Calu3 (cell line): ENCODE measurements around the gene NKX1-1. TPM values are rescaled to one million over a fixed set of nuclear protein-coding genes. Genes with fewer than 3 reads are reported as not detected.

Source experiments
- BruUV-seq: library from RNA; stranded (reverse); fragments of 400-500 nt; replicated peaks from 2 replicates; lab custom pipeline; 2021; lab: Mats Ljungman, UMichigan
- CTCF ChIA-PET: fragments of 300-600 bp; sonication (Branson Sonifier 250); formaldehyde crosslinking; loops from one replicate; lab custom pipeline; 2022; ENCODE audit warnings: antibody characterized with exemption; lab: Charles Lee
- DNase-seq: peaks from one replicate; pipeline ENCODE4 v3.0.0; 2022
- H3K27ac Mint-ChIP-seq: one replicate; pipeline ENCODE4 v1.8.0; 2022; ENCODE audit warnings: mixed read lengths; ENCODE audit not compliant: unreplicated experiment
- H3K27me3 Mint-ChIP-seq: one replicate; pipeline ENCODE4 v1.8.0; 2022; ENCODE audit warnings: mixed read lengths; ENCODE audit not compliant: unreplicated experiment
- H3K36me3 Mint-ChIP-seq: one replicate; pipeline ENCODE4 v1.8.0; 2022; ENCODE audit warnings: mild to moderate bottlenecking, moderate library complexity, mixed read lengths; ENCODE audit not compliant: insufficient read depth, unreplicated experiment
- H3K4me1 Mint-ChIP-seq: one replicate; pipeline ENCODE4 v1.8.0; 2022; ENCODE audit warnings: mild to moderate bottlenecking, low read depth, mixed read lengths; ENCODE audit not compliant: unreplicated experiment
- H3K4me3 Mint-ChIP-seq: one replicate; pipeline ENCODE4 v1.8.0; 2022; ENCODE audit warnings: mild to moderate bottlenecking, low read depth, moderate library complexity, mixed read lengths; ENCODE audit not compliant: unreplicated experiment
- H3K9me3 Mint-ChIP-seq: one replicate; pipeline ENCODE4 v1.8.0; 2022; ENCODE audit warnings: low read depth, mixed read lengths; ENCODE audit not compliant: unreplicated experiment
- intact Hi-C: fragments of 100-400 bp; cut with micrococcal nuclease; formaldehyde crosslinking; loops from one replicate; pipeline ENCODE4 v1.10.0; 2022; ENCODE audit not compliant: unreplicated experiment
- total RNA-seq: library from RNA; stranded (reverse); gene quantifications from 2 replicates; pipeline ENCODE4 v1.2.3, GENCODE V29; 2022
- TF ChIP-seq, protein P1 (sequence below): fragments of 200-600 bp; IDR thresholded peaks from one replicate; pipeline ENCODE4 v1.8.0; 2022; ENCODE audit warnings: antibody characterized with exemption; ENCODE audit not compliant: unreplicated experiment

NKX1-1 gene
- total RNA-seq, 1 experiment from 2014 or later: not detected

DNA sequence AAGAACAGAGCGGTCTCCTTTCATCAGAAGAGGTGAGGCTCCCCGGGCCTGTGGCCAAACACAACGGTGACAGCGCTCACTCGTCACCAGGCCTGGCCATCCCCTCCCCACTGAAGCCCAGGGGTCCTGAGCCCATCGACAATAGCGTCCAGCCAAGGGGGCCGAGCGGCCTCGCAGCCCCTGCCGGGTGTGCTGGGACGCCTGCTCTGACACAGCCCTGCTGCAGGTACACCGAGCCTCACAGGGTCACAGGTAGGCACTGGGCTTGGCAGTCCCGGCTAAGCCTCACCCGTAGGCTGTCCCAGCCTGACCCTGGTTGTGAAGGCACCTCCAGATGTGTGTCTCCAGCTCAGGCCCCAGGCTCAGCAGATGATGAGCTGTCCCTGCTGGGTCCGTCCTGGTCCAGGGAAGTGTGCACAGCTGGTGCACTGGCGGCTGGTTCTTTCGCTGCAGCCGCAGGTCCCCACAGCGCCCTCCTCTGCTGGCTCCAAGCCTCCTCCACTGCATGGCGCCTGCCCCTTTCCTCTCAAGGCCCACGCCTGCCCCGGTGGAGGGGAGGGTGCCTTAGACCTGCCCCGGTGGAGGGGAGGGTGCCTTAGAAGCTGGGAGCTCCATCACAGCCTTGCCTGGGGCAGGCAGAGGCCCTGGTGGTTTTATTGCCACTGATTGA lies 37.7 kb downstream of the NKX1-1 start:
- DNase-seq: no peak
- intact Hi-C loops: no loop called here
- no peaks in the 10 kb centered on the region for H3K27me3 Mint-ChIP-seq
- H3K27ac Mint-ChIP-seq: no peak overlapping the region
- H3K9me3 Mint-ChIP-seq: no peaks in the 10 kb centered on the region
- TF ChIP-seq, protein P1, sequence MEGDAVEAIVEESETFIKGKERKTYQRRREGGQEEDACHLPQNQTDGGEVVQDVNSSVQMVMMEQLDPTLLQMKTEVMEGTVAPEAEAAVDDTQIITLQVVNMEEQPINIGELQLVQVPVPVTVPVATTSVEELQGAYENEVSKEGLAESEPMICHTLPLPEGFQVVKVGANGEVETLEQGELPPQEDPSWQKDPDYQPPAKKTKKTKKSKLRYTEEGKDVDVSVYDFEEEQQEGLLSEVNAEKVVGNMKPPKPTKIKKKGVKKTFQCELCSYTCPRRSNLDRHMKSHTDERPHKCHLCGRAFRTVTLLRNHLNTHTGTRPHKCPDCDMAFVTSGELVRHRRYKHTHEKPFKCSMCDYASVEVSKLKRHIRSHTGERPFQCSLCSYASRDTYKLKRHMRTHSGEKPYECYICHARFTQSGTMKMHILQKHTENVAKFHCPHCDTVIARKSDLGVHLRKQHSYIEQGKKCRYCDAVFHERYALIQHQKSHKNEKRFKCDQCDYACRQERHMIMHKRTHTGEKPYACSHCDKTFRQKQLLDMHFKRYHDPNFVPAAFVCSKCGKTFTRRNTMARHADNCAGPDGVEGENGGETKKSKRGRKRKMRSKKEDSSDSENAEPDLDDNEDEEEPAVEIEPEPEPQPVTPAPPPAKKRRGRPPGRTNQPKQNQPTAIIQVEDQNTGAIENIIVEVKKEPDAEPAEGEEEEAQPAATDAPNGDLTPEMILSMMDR: no peak
- BruUV-seq: no TSS peak
- H3K36me3 Mint-ChIP-seq: no peaks in the 10 kb centered on the region
- CTCF ChIA-PET: interaction anchor here (0.6 kb wide), 1 partner anchor 236 kb away, joined by 4 read pairs; no protein-coding TSS in a partner anchor
- no peak overlapping the region for H3K4me3 Mint-ChIP-seq
- H3K4me1 Mint-ChIP-seq: no peaks in the 10 kb centered on the region

DNA sequence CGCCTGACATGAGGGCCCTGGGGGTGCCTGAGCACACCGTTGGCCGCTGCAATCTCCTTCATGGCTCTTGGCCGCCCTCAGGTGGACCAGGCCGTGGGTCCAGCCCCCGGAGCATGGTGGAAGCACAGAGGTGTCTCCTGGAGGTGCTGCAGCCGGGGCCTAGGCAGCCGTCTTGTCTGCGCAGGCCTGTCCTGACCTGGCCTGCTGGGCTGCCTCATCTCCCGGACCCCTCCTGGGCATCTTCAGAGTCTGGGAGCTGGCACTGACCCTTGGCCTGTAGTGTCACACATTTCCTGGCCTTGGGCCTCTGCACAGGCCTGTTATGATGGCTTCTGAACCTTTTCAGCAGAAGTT lies 38.3 kb downstream of the NKX1-1 start:
- Mint-ChIP-seq H3K27me3 (no peaks in the 10 kb centered on the region), H3K9me3 (no peaks in the 10 kb centered on the region), H3K27ac (no peak overlapping the region), H3K4me3 (no peak overlapping the region), H3K36me3 (no peaks in the 10 kb centered on the region), H3K4me1 (no peaks in the 10 kb centered on the region)
- TF ChIP-seq, protein P1: no peak
- intact Hi-C loops: no loop called here
- DNase-seq: no peak
- CTCF ChIA-PET: no interaction called here
- no TSS peak for BruUV-seq

- no peak overlapping the region for H3K4me3 Mint-ChIP-seq
- CTCF ChIA-PET: no interaction called here
- no TSS peak for BruUV-seq
Observed at GRCh38 chr4:1367230-1367935, 38.9 kb downstream of the NKX1-1 start.

DNA sequence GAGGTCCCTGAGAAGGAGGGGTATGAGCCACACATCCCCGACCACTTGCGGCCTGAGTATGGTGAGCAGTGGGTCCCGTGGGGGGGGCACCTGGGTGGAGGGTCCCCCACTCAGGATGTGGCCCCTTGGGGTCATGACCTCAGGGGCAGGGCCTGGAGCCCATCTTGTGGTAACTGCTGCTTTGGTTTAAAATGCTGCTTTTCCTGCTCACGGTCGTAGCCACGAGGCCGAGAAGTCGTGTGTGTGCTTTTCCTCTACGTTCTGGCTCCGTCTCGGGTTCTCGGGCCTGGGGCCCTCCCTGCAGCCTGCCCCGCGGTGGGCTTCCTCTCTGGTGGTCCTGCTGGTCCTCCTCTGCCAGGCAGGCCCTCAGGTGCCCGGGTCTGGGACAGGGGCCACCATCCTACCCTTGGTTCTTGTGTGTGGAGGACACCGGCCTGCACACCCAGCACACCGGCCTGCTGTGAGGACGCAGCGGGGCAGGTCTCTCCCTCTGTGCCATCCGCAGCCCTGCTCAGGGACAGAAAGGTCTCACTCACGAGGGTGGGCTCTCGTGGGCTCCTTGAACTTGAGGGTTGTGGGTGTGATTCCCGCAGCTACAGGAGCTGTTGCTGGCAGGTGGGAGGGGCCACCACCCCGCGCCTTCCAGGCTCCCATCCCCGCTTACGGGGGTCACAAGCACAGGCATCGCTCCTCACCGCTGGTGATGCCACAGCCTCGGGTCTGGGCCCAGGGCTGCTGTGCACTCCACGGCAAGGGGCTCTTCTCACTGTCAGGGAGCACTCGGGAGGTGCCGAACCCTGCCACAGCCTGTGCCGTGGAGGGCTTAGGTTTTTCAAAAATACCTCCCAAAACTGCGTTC lies 39.6 kb downstream of the NKX1-1 start:
- Mint-ChIP-seq H3K4me1 (no peaks in the 10 kb centered on the region), H3K27ac (no peak overlapping the region), H3K36me3 (no peaks in the 10 kb centered on the region), H3K27me3 (no peaks in the 10 kb centered on the region), H3K9me3 (no peaks in the 10 kb centered on the region), H3K4me3 (no peak overlapping the region)
- BruUV-seq: no TSS peak
- CTCF ChIA-PET: interaction anchor here (0.5 kb wide), 1 partner anchor 38 kb away, joined by 4 read pairs; no protein-coding TSS in a partner anchor
- no peak for DNase-seq
- TF ChIP-seq, protein P1: no peak
- intact Hi-C loops: no loop called here

More at GRCh38 chr4:1367230-1367935, 38.9 kb downstream of the NKX1-1 start:
- Mint-ChIP-seq H3K27ac (no peak overlapping the region), H3K27me3 (no peaks in the 10 kb centered on the region), H3K36me3 (no peaks in the 10 kb centered on the region), H3K9me3 (no peaks in the 10 kb centered on the region), H3K4me1 (no peaks in the 10 kb centered on the region)
- intact Hi-C loops: no loop called here
- DNase-seq: no peak
- TF ChIP-seq, protein P1: no peak
